ENCODE results near the gene SAFB2. TPM values are rescaled to one million over a fixed set of nuclear protein-coding genes. Genes with fewer than 3 reads are reported as not detected.

SAFB2 gene
- total and polyA plus RNA-seq, 2 donors (not counting 1 experiment from before 2014, with no cell fraction given) = 76.5 to 242 TPM

DNA sequence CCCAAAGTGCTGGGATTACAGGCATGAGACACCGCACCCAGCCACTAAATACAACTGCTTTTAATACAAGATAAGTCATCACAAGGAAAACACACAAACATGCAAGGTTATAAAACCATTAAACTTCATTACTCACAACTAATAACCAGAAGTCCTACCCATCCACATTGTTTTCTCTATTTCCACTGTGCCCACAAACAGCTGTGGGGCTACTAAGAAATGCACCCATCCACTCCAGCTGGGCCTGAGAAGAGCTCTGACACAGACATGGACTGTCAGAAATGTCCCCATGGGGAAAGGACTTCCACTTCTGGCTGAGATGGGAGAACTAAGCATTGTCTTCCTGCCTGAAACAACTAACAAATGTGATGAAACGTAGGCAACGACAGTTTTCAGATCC is 17.2 kb downstream of the SAFB2 start:
- DNase-seq = no peak
- Histone ChIP-seq H3K4me3 (ENCODE audit: control extremely low read depth in 1 of 5, extremely low read depth in 1 of 5, insufficient read depth in 1 of 5, low read depth in 2 of 5, low read length in 4 of 5) (no peak overlapping the region), H3K4me2 (replicated peaks; ENCODE audit: low read depth, low read length, poor library complexity, severe bottlenecking) (no peak overlapping the region), H4K20me1 (ENCODE audit: control insufficient read depth, insufficient read depth, low read length, poor library complexity, severe bottlenecking) (peaks cover 75% of the 10 kb centered on the region), H3K9ac (ENCODE audit: low read length) (no peak overlapping the region), H3K27me3 (replicated peaks in 1 of 4; ENCODE audit: control extremely low read depth in 1 of 4, control insufficient read depth in 3 of 4, insufficient read depth in 4 of 4, low read length in 3 of 4) (no peaks in the 10 kb centered on the region), H3K27ac (ENCODE audit: low read length in 2 of 2) (no peak overlapping the region), H3K79me2 (ENCODE audit: control insufficient read depth, insufficient read depth, low read length) (peaks cover 75% of the 10 kb centered on the region), H3K9me3 (ENCODE audit: control extremely low read depth in 1 of 3, control insufficient read depth in 2 of 3, insufficient read depth in 1 of 3, low read length in 2 of 3) (no peaks in the 10 kb centered on the region), H2AFZ (ENCODE audit: insufficient read depth, low read depth, low read length, poor library complexity, severe bottlenecking) (no peak overlapping the region), H3K36me3 (replicated peaks in 1 of 2; ENCODE audit: control extremely low read depth in 1 of 2, control insufficient read depth in 1 of 2, extremely low read depth in 1 of 2, insufficient read depth in 2 of 2, low read length in 1 of 2) (peaks cover 3 to 87% of the 10 kb centered on the region in 2 experiments), H3K4me1 (ENCODE audit: control insufficient read depth in 2 of 2, insufficient read depth in 2 of 2, low read length in 2 of 2) (no peaks in the 10 kb centered on the region)
- TF ChIP-seq EZH2 (IDR thresholded peaks at IDR 0.05; ENCODE audit: borderline replicate concordance, insufficient read depth, low read depth, low read length, poor library complexity, severe bottlenecking) (no peak), CTCF (IDR thresholded peaks at IDR 0.05) (no peak)
- no peaks in the 10 kb centered on the region for H3K27me3 Mint-ChIP-seq
- no peaks in the 10 kb centered on the region for H3K9me3 Mint-ChIP-seq (ENCODE audit: insufficient read depth)
- H3K4me3 Mint-ChIP-seq = no peak overlapping the region
- ChIA-PET POLR2A (no interaction called here), CTCF (no interaction called here)
- no peak overlapping the region for H3K27ac Mint-ChIP-seq
- H3K4me1 Mint-ChIP-seq = peaks cover 2% of the 10 kb centered on the region
- no peak for ATAC-seq (ENCODE audit: low read depth)
- intact Hi-C loops (cut with micrococcal nuclease) = no loop called here
- 100% methylated on average over 3 of the region's 3 CpGs for WGBS (ENCODE audit: insufficient coverage)

DNA sequence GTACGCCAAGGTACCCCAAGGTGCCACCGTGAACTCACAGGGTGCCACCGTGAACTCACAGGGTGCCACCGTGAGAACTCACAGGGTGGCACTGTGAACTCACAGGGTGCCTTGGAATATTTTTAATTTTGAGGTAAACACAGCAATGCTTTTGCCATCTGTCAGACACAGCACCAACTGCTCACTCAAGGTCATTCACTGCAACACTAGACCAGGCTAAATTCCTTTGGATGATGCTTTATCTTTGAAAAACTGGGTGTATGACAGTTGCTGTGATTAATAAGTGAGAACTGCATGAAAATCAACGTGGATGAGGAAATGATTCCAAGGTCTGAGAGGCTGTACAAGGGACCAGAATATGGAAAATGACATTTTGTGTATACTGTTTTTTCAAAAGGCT is 18.9 kb downstream of the SAFB2 start:
- Mint-ChIP-seq H3K9me3 (ENCODE audit: insufficient read depth) (no peaks in the 10 kb centered on the region), H3K4me3 (no peak overlapping the region), H3K27ac (no peak overlapping the region), H3K27me3 (no peaks in the 10 kb centered on the region), H3K4me1 (peaks cover 2% of the 10 kb centered on the region)
- TF ChIP-seq CTCF (IDR thresholded peaks at IDR 0.05) (no peak), EZH2 (IDR thresholded peaks at IDR 0.05; ENCODE audit: borderline replicate concordance, insufficient read depth, low read depth, low read length, poor library complexity, severe bottlenecking) (no peak)
- no peaks in the 10 kb centered on the region for H3K27me3 ChIP-seq (replicated peaks in 1 of 4; ENCODE audit: control extremely low read depth in 1 of 4, control insufficient read depth in 3 of 4, insufficient read depth in 4 of 4, low read length in 3 of 4)
- H3K27ac ChIP-seq (ENCODE audit: low read length in 2 of 2) = no peak overlapping the region
- ChIA-PET CTCF (no interaction called here), POLR2A (no interaction called here)
- 92% methylated on average over 4 of the region's 5 CpGs for WGBS (ENCODE audit: insufficient coverage)
- no peak overlapping the region for H2AFZ ChIP-seq (ENCODE audit: insufficient read depth, low read depth, low read length, poor library complexity, severe bottlenecking)
- no peaks in the 10 kb centered on the region for H3K4me1 ChIP-seq (ENCODE audit: control insufficient read depth in 2 of 2, insufficient read depth in 2 of 2, low read length in 2 of 2)
- H4K20me1 ChIP-seq (ENCODE audit: control insufficient read depth, insufficient read depth, low read length, poor library complexity, severe bottlenecking) = peaks cover 83% of the 10 kb centered on the region
- peaks cover 66% of the 10 kb centered on the region for H3K79me2 ChIP-seq (ENCODE audit: control insufficient read depth, insufficient read depth, low read length)
- no peak overlapping the region for H3K4me3 ChIP-seq (ENCODE audit: control extremely low read depth in 1 of 5, extremely low read depth in 1 of 5, insufficient read depth in 1 of 5, low read depth in 2 of 5, low read length in 4 of 5)
- no peak for DNase-seq
- no peak for ATAC-seq (ENCODE audit: low read depth)
- no peak overlapping the region for H3K4me2 ChIP-seq (replicated peaks; ENCODE audit: low read depth, low read length, poor library complexity, severe bottlenecking)
- intact Hi-C loops (cut with micrococcal nuclease) = no loop called here
- peaks cover 4 to 88% of the 10 kb centered on the region in 2 experiments for H3K36me3 ChIP-seq (replicated peaks in 1 of 2; ENCODE audit: control extremely low read depth in 1 of 2, control insufficient read depth in 1 of 2, extremely low read depth in 1 of 2, insufficient read depth in 2 of 2, low read length in 1 of 2)
- no peaks in the 10 kb centered on the region for H3K9me3 ChIP-seq (ENCODE audit: control extremely low read depth in 1 of 3, control insufficient read depth in 2 of 3, insufficient read depth in 1 of 3, low read length in 2 of 3)
- H3K9ac ChIP-seq (ENCODE audit: low read length) = no peak overlapping the region

Measured in B cell (primary cell).